ENCODE results near the gene HGFAC.
A peak's percentile ranks its signal among the peaks of the same experiment; 100 is the strongest.

The HGFAC gene

GRCh38 chr4:3432381-3432790 lies 9.4 kb upstream of the HGFAC start:
- no peak overlapping the region for H3K4me3 ChIP-seq (ENCODE audit: low read depth, low read length)
- TF ChIP-seq, protein P1, sequence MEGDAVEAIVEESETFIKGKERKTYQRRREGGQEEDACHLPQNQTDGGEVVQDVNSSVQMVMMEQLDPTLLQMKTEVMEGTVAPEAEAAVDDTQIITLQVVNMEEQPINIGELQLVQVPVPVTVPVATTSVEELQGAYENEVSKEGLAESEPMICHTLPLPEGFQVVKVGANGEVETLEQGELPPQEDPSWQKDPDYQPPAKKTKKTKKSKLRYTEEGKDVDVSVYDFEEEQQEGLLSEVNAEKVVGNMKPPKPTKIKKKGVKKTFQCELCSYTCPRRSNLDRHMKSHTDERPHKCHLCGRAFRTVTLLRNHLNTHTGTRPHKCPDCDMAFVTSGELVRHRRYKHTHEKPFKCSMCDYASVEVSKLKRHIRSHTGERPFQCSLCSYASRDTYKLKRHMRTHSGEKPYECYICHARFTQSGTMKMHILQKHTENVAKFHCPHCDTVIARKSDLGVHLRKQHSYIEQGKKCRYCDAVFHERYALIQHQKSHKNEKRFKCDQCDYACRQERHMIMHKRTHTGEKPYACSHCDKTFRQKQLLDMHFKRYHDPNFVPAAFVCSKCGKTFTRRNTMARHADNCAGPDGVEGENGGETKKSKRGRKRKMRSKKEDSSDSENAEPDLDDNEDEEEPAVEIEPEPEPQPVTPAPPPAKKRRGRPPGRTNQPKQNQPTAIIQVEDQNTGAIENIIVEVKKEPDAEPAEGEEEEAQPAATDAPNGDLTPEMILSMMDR (IDR thresholded peaks at IDR 0.05; ENCODE audit: insufficient read depth, low read length, missing control alignments), result no peak
- CTCF ChIA-PET, result interaction anchor here (16.2 kb wide), 1 partner anchor 87 kb away, joined by 309 read pairs; no protein-coding TSS in a partner anchor
- POLR2A ChIA-PET, result no interaction called here
- no peak for DNase-seq (ENCODE audit: low read depth, low spot score)

- CTCF ChIA-PET, result interaction anchor here (16.2 kb wide), 1 partner anchor 88 kb away, joined by 309 read pairs; no protein-coding TSS in a partner anchor
- DNase-seq (ENCODE audit: low read depth, low spot score), result no peak
- POLR2A ChIA-PET, result no interaction called here
- TF ChIP-seq, protein P1 (IDR thresholded peaks at IDR 0.05; ENCODE audit: insufficient read depth, low read length, missing control alignments), result no peak
- H3K4me3 ChIP-seq (ENCODE audit: low read depth, low read length), result no peak overlapping the region
Observed at GRCh38 chr4:3433138-3433869, 8.5 kb upstream of the HGFAC start.

- no peak overlapping the region for H3K4me3 ChIP-seq (ENCODE audit: low read depth, low read length)
- DNase-seq (ENCODE audit: low read depth, low spot score), result no peak
- ChIA-PET POLR2A (no interaction called here), CTCF (interaction anchor here (0.9 to 16.2 kb wide), 8 partner anchors 9 to 215 kb away, joined by 3 to 309 read pairs (median 4); no protein-coding TSS in a partner anchor)
- TF ChIP-seq, protein P1 (IDR thresholded peaks at IDR 0.05; ENCODE audit: insufficient read depth, low read length, missing control alignments), result peak; percentile 29
Observed at GRCh38 chr4:3434881-3435685, 6.7 kb upstream of the HGFAC start.

GRCh38 chr4:3435686-3435956 lies 6.1 kb upstream of the HGFAC start:
- no peak for DNase-seq (ENCODE audit: low read depth, low spot score)
- CTCF ChIA-PET, result interaction anchor here (0.7 to 16.2 kb wide), 6 partner anchors 9 to 215 kb away, joined by 3 to 309 read pairs (median 4); no protein-coding TSS in a partner anchor
- TF ChIP-seq, protein P1 (IDR thresholded peaks at IDR 0.05; ENCODE audit: insufficient read depth, low read length, missing control alignments), result no peak
- POLR2A ChIA-PET, result no interaction called here
- H3K4me3 ChIP-seq (ENCODE audit: low read depth, low read length), result no peak overlapping the region

DNA sequence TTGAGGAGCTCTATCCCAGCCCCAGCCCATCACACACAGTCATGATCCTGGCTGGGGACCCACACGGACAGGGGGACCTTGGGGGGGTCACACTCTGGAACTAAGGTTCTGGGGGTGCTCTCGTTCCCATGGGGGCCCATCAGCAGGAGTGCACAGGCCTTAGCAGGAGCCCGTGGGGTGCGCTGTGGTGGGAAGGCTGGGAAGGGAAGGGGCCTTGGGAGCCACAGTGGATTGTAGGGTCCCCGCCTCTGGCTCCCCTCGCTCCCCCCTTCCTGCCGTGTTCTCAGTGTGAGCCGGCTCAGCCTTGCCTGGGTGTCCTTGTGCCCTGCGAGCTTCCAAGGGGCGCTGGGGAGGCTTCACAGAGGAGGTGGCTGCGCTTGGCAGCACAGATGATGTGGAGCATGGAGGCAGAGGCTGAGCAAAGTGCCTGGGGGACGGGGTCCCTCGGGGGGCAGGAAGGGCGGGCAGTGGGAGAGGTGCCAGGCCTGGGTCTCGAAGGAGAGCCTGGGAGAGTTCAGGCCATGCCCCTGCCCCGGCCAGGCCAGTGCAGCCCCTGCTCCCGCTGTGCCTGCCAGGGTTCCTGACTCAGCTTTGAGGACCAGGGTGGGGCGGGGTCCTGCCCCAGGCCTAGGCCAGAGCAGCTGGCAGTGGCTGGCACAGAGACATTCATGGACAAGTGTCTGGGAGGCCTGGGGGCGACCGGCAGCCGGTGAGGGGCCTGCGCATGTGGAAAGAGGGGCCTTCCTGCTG lies 5.5 kb upstream of the HGFAC start:
- ChIA-PET CTCF (interaction anchor here (0.7 to 16.2 kb wide), 6 partner anchors 8 to 244 kb away, joined by 3 to 309 read pairs (median 4); no protein-coding TSS in a partner anchor), POLR2A (no interaction called here)
- TF ChIP-seq, protein P1 (IDR thresholded peaks at IDR 0.05; ENCODE audit: insufficient read depth, low read length, missing control alignments), result no peak
- H3K4me3 ChIP-seq (ENCODE audit: low read depth, low read length), result no peak overlapping the region
- no peak for DNase-seq (ENCODE audit: low read depth, low spot score)

Data from AG04449 (cell line).